DOHH2 (cell line): ENCODE data around the gene HABP2.

ENCODE experiments used
- H3F3A ChIP-seq: fragments of 200-600 bp; sonication (generic), shearing (Covaris generic); 2 replicates; pipeline ENCODE4 v1.6.0; 2016; ENCODE audit warnings: antibody characterized with exemption, mild to moderate bottlenecking; ENCODE audit not compliant: control insufficient read depth, insufficient read depth
- H3K27ac ChIP-seq: fragments of 200-600 bp; sonication (generic); 2 replicates; pipeline ENCODE4 v1.5.1; 2014; ENCODE audit warnings: low read depth, mild to moderate bottlenecking, low read length, moderate library complexity
- H3K27me3 ChIP-seq: fragments of 200-600 bp; sonication (generic); 2 replicates; pipeline ENCODE4 v1.6.1; 2014; ENCODE audit warnings: mild to moderate bottlenecking, low read length, mixed read lengths; ENCODE audit not compliant: control insufficient read depth
- H3K36me3 ChIP-seq: fragments of 200-600 bp; sonication (generic); 2 replicates; pipeline ENCODE4 v1.6.1; 2014; ENCODE audit warnings: mild to moderate bottlenecking, low read length, moderate library complexity, mixed read lengths; ENCODE audit not compliant: control insufficient read depth
- H3K4me1 ChIP-seq: fragments of 200-600 bp; sonication (generic); 2 replicates; pipeline ENCODE4 v1.6.1; 2014; ENCODE audit warnings: mild to moderate bottlenecking, low read length, mixed read lengths; ENCODE audit not compliant: control insufficient read depth
- H3K4me2 ChIP-seq: fragments of 200-600 bp; sonication (generic); 2 replicates; pipeline ENCODE4 v1.6.0; 2014; ENCODE audit warnings: mild to moderate bottlenecking, low read length, moderate library complexity
- H3K4me3 ChIP-seq: fragments of 200-600 bp; sonication (generic); 2 replicates; pipeline ENCODE4 v1.5.1; 2014; ENCODE audit warnings: mild to moderate bottlenecking, low read length, mixed read lengths
- H3K79me2 ChIP-seq: fragments of 200-600 bp; sonication (generic); 2 replicates; pipeline ENCODE4 v1.6.1; 2014; ENCODE audit warnings: mild to moderate bottlenecking, low read length, mixed read lengths; ENCODE audit not compliant: control insufficient read depth
- H3K9me2 ChIP-seq: fragments of 200-600 bp; sonication (generic); replicated peaks from 2 replicates; pipeline ENCODE4 v1.6.1; 2014; ENCODE audit warnings: mild to moderate bottlenecking, low read length, mixed read lengths; ENCODE audit not compliant: control insufficient read depth
- H3K9me3 ChIP-seq: fragments of 200-600 bp; sonication (generic); 2 replicates; pipeline ENCODE4 v1.6.1; 2014; ENCODE audit warnings: antibody characterized with exemption, low read length, mixed read lengths; ENCODE audit not compliant: control insufficient read depth, insufficient read depth
- H4K20me1 ChIP-seq: fragments of 200-600 bp; sonication (generic); 2 replicates; pipeline ENCODE4 v1.6.0; 2014; ENCODE audit warnings: low read depth, mild to moderate bottlenecking, antibody characterized with exemption, low read length, moderate library complexity; ENCODE audit not compliant: control insufficient read depth, insufficient read depth
- CTCF ChIP-seq: fragments of 200-600 bp; sonication (generic); IDR thresholded peaks from one replicate; pipeline ENCODE4 v1.5.1; 2014; ENCODE audit warnings: antibody characterized with exemption, mild to moderate bottlenecking, low read depth, low read length; ENCODE audit not compliant: poor library complexity, severe bottlenecking
- EZH2phosphoT487 ChIP-seq: fragments of 200-600 bp; sonication (generic); IDR thresholded peaks from 2 replicates; pipeline ENCODE4 v1.6.1; 2017; ENCODE audit warnings: borderline replicate concordance, mild to moderate bottlenecking, antibody characterized with exemption, low read length, moderate library complexity, mixed read lengths

The HABP2 gene

GRCh38 chr10:113630929-113631533 is 78.2 kb downstream of the HABP2 start:
- TF ChIP-seq EZH2phosphoT487, result no peak
- TF ChIP-seq CTCF, result no peak
- H4K20me1 ChIP-seq, result no peaks in the 10 kb centered on the region
- no peaks in the 10 kb centered on the region for H3F3A ChIP-seq
- H3K27me3 ChIP-seq, result no peaks in the 10 kb centered on the region
- no peaks in the 10 kb centered on the region; the same call in 1 of the 2 replicates for H3K9me2 ChIP-seq
- H3K4me3 ChIP-seq, result no peak overlapping the region
- no peaks in the 10 kb centered on the region for H3K4me1 ChIP-seq
- no peak overlapping the region for H3K4me2 ChIP-seq
- H3K27ac ChIP-seq, result no peak overlapping the region
- H3K36me3 ChIP-seq, result no peaks in the 10 kb centered on the region
- H3K79me2 ChIP-seq, result no peaks in the 10 kb centered on the region
- no peaks in the 10 kb centered on the region for H3K9me3 ChIP-seq

- H3K9me2 ChIP-seq, result no peaks in the 10 kb centered on the region; the same call in 1 of the 2 replicates
- no peaks in the 10 kb centered on the region for H3K4me1 ChIP-seq
- H3K9me3 ChIP-seq, result no peaks in the 10 kb centered on the region
- H3K27ac ChIP-seq, result no peak overlapping the region
- no peaks in the 10 kb centered on the region for H3F3A ChIP-seq
- no peak overlapping the region for H3K4me2 ChIP-seq
- H3K4me3 ChIP-seq, result no peak overlapping the region
- no peaks in the 10 kb centered on the region for H4K20me1 ChIP-seq
- no peaks in the 10 kb centered on the region for H3K36me3 ChIP-seq
- no peaks in the 10 kb centered on the region for H3K27me3 ChIP-seq
- TF ChIP-seq CTCF, result no peak
- TF ChIP-seq EZH2phosphoT487, result no peak
- no peaks in the 10 kb centered on the region for H3K79me2 ChIP-seq
Measured at GRCh38 chr10:113631684-113632367, 79.0 kb downstream of the HABP2 start.
